ENCODE measurements around the gene BMP5. TPM values are rescaled to one million over a fixed set of nuclear protein-coding genes. Genes with fewer than 3 reads are reported as not detected.

BMP5 gene
- total RNA-seq, 1 experiment from 2014 or later: 0.48 TPM

- intact Hi-C loops (cut with micrococcal nuclease; ENCODE audit: unreplicated experiment): no loop called here
- no peak overlapping the region for H3K4me3 Mint-ChIP-seq (ENCODE audit: unreplicated experiment)
These were observed 1.1 kb downstream of the BMP5 start for GRCh38 chr6:55874316-55874715.

GRCh38 chr6:55872866-55873265 lies 2.5 kb downstream of the BMP5 start:
- Histone ChIP-seq H3K27me3 (replicated peaks; ENCODE audit: control insufficient read depth, insufficient read depth, low read length) (no peaks in the 10 kb centered on the region), H3K4me1 (peaks cover 9% of the 10 kb centered on the region; the same call in 1 of the 2 replicates), H3K36me3 (ENCODE audit: control insufficient read depth, insufficient read depth, low read length) (no peaks in the 10 kb centered on the region), H3K9me3 (no peaks in the 10 kb centered on the region), H3K4me3 (ENCODE audit: low read depth, low read length) (no peak overlapping the region)
- DNase-seq: no peak
- no peak overlapping the region for H3K4me3 Mint-ChIP-seq (ENCODE audit: unreplicated experiment)
- no peak overlapping the region for H3K27ac Mint-ChIP-seq (ENCODE audit: unreplicated experiment)
- peaks cover 4% of the 10 kb centered on the region for H3K4me1 Mint-ChIP-seq (ENCODE audit: low read depth, unreplicated experiment)
- intact Hi-C loops (cut with micrococcal nuclease; ENCODE audit: unreplicated experiment): no loop called here
- TF ChIP-seq CTCF (IDR thresholded peaks at IDR 0.05; ENCODE audit: insufficient read depth in 1 of 2, low read depth in 1 of 2, low read length in 1 of 2, severe bottlenecking in 1 of 2, unreplicated experiment in 1 of 2): no peak
- BruUV-seq (replicated peaks): no TSS peak
- H3K9me3 Mint-ChIP-seq (ENCODE audit: unreplicated experiment): no peaks in the 10 kb centered on the region
- H3K27me3 Mint-ChIP-seq (ENCODE audit: insufficient read depth, unreplicated experiment): no peaks in the 10 kb centered on the region
- CTCF ChIA-PET: no interaction called here
- no peaks in the 10 kb centered on the region for H3K36me3 Mint-ChIP-seq (ENCODE audit: insufficient read depth, unreplicated experiment)
- POLR2A ChIA-PET: no interaction called here

More at GRCh38 chr6:55874316-55874715, 1.1 kb downstream of the BMP5 start:
- Mint-ChIP-seq H3K27me3 (ENCODE audit: insufficient read depth, unreplicated experiment) (no peaks in the 10 kb centered on the region), H3K27ac (ENCODE audit: unreplicated experiment) (no peak overlapping the region), H3K4me1 (ENCODE audit: low read depth, unreplicated experiment) (peaks cover 4% of the 10 kb centered on the region), H3K9me3 (ENCODE audit: unreplicated experiment) (no peaks in the 10 kb centered on the region), H3K36me3 (ENCODE audit: insufficient read depth, unreplicated experiment) (no peaks in the 10 kb centered on the region)
- no peak for TF ChIP-seq CTCF (IDR thresholded peaks at IDR 0.05; ENCODE audit: insufficient read depth in 1 of 2, low read depth in 1 of 2, low read length in 1 of 2, severe bottlenecking in 1 of 2, unreplicated experiment in 1 of 2)
- DNase-seq: no peak
- ChIA-PET CTCF (no interaction called here), POLR2A (no interaction called here)
- Histone ChIP-seq H3K4me1 (peaks cover 9% of the 10 kb centered on the region; the same call in 1 of the 2 replicates), H3K36me3 (ENCODE audit: control insufficient read depth, insufficient read depth, low read length) (no peaks in the 10 kb centered on the region), H3K27me3 (replicated peaks; ENCODE audit: control insufficient read depth, insufficient read depth, low read length) (no peaks in the 10 kb centered on the region), H3K9me3 (no peaks in the 10 kb centered on the region), H3K4me3 (ENCODE audit: low read depth, low read length) (no peak overlapping the region)
- no TSS peak for BruUV-seq (replicated peaks)

GRCh38 chr6:55870181-55870813 lies 5.1 kb downstream of the BMP5 start:
- Histone ChIP-seq H3K27me3 (replicated peaks; ENCODE audit: control insufficient read depth, insufficient read depth, low read length) (no peaks in the 10 kb centered on the region), H3K4me3 (ENCODE audit: low read depth, low read length) (no peak overlapping the region), H3K36me3 (ENCODE audit: control insufficient read depth, insufficient read depth, low read length) (no peaks in the 10 kb centered on the region), H3K9me3 (no peaks in the 10 kb centered on the region), H3K4me1 (peaks cover 7% of the 10 kb centered on the region; the same call in 1 of the 2 replicates)
- no peaks in the 10 kb centered on the region for H3K9me3 Mint-ChIP-seq (ENCODE audit: unreplicated experiment)
- no peak for DNase-seq
- intact Hi-C loops (cut with micrococcal nuclease; ENCODE audit: unreplicated experiment): no loop called here
- BruUV-seq (replicated peaks): no TSS peak
- H3K36me3 Mint-ChIP-seq (ENCODE audit: insufficient read depth, unreplicated experiment): no peaks in the 10 kb centered on the region
- H3K4me1 Mint-ChIP-seq (ENCODE audit: low read depth, unreplicated experiment): peaks cover 12% of the 10 kb centered on the region
- TF ChIP-seq CTCF (IDR thresholded peaks at IDR 0.05; ENCODE audit: insufficient read depth in 1 of 2, low read depth in 1 of 2, low read length in 1 of 2, severe bottlenecking in 1 of 2, unreplicated experiment in 1 of 2): no peak
- no peak overlapping the region for H3K27ac Mint-ChIP-seq (ENCODE audit: unreplicated experiment)
- CTCF ChIA-PET: no interaction called here
- no peaks in the 10 kb centered on the region for H3K27me3 Mint-ChIP-seq (ENCODE audit: insufficient read depth, unreplicated experiment)
- POLR2A ChIA-PET: no interaction called here
- no peak overlapping the region for H3K4me3 Mint-ChIP-seq (ENCODE audit: unreplicated experiment)
